Measurements from ENCODE around the gene CAMK2A. TPM values are rescaled to one million over a fixed set of nuclear protein-coding genes. Genes with fewer than 3 reads are reported as not detected.

The CAMK2A gene
- total RNA-seq, 2 donors from 2014 or later = 4.9 to 18.2 TPM

DNA sequence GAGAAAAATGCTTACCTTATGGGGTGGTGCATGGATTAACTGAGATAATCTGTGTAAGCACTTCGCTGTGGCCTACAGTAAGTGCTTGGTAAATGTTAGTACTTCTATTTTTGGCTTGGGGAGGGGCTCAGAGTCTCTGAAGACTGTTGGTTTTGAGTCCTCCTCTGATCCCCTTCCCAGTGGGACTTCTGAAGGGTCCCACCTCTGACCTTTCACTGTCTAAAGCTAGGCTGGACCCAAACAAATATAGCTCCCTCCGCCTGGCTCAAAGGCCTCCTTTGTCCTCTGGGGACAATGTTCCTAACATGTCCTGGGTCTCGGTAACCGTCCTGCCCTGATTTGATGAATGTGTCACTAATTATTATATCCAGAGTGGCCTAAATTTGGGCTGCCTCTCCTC is 34.8 kb downstream of the CAMK2A start:
- Histone ChIP-seq H3K9me3 (no peaks in the 10 kb centered on the region), H3K27ac (no peak overlapping the region), H3K36me3 (no peaks in the 10 kb centered on the region), H3K4me3 (no peak overlapping the region), H3K4me1 (peaks cover 0 to 5% of the 10 kb centered on the region in 2 donors), H3K27me3 (no peaks in the 10 kb centered on the region)
- DNase-seq (ENCODE audit: low spot score) = no peak
- TF ChIP-seq CTCF (IDR thresholded peaks at IDR 0.05) = no peak

GRCh38 chr5:150254363-150254762 is 35.2 kb downstream of the CAMK2A start:
- peaks cover 0 to 5% of the 10 kb centered on the region in 2 donors for H3K4me1 ChIP-seq
- H3K27ac ChIP-seq = no peak overlapping the region
- DNase-seq (ENCODE audit: low spot score) = no peak
- no peaks in the 10 kb centered on the region for H3K9me3 ChIP-seq
- H3K36me3 ChIP-seq = no peaks in the 10 kb centered on the region
- TF ChIP-seq CTCF (IDR thresholded peaks at IDR 0.05) = no peak
- no peaks in the 10 kb centered on the region for H3K27me3 ChIP-seq
- no peak overlapping the region for H3K4me3 ChIP-seq

DNA sequence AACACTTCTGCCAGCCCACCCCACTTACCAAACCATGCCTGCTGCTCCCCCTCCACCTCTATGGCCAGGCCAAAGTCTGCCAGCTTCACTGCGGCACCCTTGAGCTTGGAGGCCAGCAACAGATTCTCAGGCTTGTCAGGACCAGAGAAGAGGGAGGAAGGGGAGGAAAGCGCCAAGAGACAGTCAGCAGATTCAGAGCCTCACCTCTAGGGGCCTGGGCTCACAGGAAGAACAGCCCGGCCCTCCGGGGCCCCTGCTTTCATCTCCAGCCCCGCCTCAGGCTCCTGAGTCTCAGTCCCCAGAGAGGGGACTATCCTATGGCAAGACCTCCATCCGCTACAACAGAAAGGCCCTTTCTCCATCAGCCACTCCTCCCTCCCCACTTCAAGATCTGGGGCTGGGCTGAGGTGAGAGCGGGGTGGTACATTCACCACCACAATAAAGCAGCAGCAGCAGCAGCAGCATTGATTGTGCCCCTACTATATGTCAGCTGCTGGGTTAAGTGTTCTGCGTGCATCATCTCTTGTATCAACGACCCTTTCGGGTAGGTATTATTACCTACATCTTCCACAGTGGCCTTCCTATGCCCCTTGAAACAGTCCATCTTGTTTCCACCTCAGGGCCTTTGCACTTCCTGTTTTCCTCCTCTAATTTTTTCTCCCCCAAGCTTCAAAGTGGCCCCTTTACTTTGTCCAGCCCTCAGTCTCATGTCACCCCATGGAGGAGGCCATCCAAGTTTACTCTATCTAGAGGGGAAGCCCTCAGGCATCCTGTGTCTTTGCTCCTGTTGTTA is 36.0 kb downstream of the CAMK2A start:
- no peaks in the 10 kb centered on the region for H3K36me3 ChIP-seq
- no peaks in the 10 kb centered on the region for H3K9me3 ChIP-seq
- no peak overlapping the region for H3K4me3 ChIP-seq
- no peaks in the 10 kb centered on the region for H3K27me3 ChIP-seq
- TF ChIP-seq CTCF (IDR thresholded peaks at IDR 0.05) = no peak
- no peak for DNase-seq (ENCODE audit: low spot score)
- peaks cover 0 to 5% of the 10 kb centered on the region in 2 donors for H3K4me1 ChIP-seq
- H3K27ac ChIP-seq = no peak overlapping the region

- DNase-seq (ENCODE audit: low spot score) = no peak
- Histone ChIP-seq H3K27me3 (no peaks in the 10 kb centered on the region), H3K4me1 (peaks cover 0 to 5% of the 10 kb centered on the region in 2 donors), H3K4me3 (no peak overlapping the region), H3K9me3 (no peaks in the 10 kb centered on the region), H3K27ac (no peak overlapping the region), H3K36me3 (no peaks in the 10 kb centered on the region)
- TF ChIP-seq CTCF (IDR thresholded peaks at IDR 0.05) = no peak
Observed at GRCh38 chr5:150252489-150252888, 37.1 kb downstream of the CAMK2A start.

DNA sequence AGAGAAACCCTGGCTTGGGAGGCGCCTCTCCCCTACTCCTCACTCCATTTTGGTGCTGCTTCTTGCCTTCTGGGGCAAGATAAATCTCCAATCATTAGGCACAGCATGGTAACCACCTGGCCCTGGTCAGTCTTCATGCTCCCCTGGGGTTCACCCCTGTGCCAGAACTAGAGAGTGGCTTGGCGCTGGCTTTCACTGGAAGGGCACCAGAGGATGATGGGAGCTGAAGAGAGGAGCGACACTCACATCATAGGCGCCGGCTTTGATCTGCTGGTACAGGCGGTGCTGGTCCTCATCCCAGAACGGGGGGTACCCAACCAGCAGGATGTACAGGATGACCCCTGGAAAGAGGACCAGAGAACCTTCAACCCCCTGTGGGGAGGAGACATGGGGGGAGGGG is 38.1 kb downstream of the CAMK2A start:
- Histone ChIP-seq H3K36me3 (no peaks in the 10 kb centered on the region), H3K4me3 (no peak overlapping the region), H3K4me1 (peaks cover 0 to 11% of the 10 kb centered on the region in 2 donors), H3K27me3 (no peaks in the 10 kb centered on the region), H3K27ac (no peak overlapping the region), H3K9me3 (no peaks in the 10 kb centered on the region)
- no peak for TF ChIP-seq CTCF (IDR thresholded peaks at IDR 0.05)
- no peak for DNase-seq (ENCODE audit: low spot score)

DNA sequence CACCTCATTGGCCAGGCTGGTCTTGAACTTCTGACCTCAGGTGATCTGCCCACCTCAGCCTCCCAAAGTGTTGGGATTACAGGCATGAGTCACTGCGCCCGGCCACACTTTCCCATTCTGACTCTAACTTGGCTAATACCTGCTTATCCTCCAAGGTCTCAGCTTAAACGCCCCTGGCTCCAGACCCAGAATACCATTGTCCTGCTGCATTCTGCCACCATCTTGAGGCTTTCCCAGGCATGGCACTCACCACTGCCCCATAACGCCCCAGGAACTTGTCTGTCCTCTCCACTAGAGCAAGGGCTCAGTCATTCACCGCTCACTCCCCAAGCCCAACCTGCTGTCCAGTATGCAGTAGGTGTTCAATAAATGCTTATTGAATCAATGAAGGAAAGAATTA is 39.8 kb downstream of the CAMK2A start:
- Histone ChIP-seq H3K36me3 (no peaks in the 10 kb centered on the region), H3K27ac (no peak overlapping the region), H3K9me3 (no peaks in the 10 kb centered on the region), H3K4me1 (peaks cover 0 to 25% of the 10 kb centered on the region in 2 donors), H3K27me3 (no peaks in the 10 kb centered on the region), H3K4me3 (no peak overlapping the region)
- TF ChIP-seq CTCF (IDR thresholded peaks at IDR 0.05) = no peak
- DNase-seq (ENCODE audit: low spot score) = no peak
